HL-60 (cell line): ENCODE data around the gene ARFGEF2.
"Not testable (repeated sequence)": the region's sequence is repeated elsewhere in the genome, so short reads cannot be mapped to it uniquely, and the experiment has no call there.

Source experiments
- DNase-seq, 2 experiments: peaks; one replicate each; pipeline ENCODE4 v3.0.0-alpha.2; 2010 to 2020; ENCODE audit warnings: low read depth in 1 of 2, low spot score in 1 of 2
- H3K27ac ChIP-seq: fragments of 250-450 bp; sonication (Bioruptor Pico); replicated peaks from 2 replicates; pipeline ENCODE4 v1.5.1; 2020; ENCODE audit warnings: mild to moderate bottlenecking, moderate library complexity
- H3K27me3 ChIP-seq: fragments of 250-450 bp; sonication (Bioruptor Pico); 2 replicates; pipeline ENCODE4 v1.5.1; 2021; ENCODE audit warnings: mild to moderate bottlenecking, moderate library complexity; ENCODE audit not compliant: insufficient read depth, poor library complexity, severe bottlenecking
- H3K4me3 ChIP-seq: replicated peaks from 2 replicates; pipeline ENCODE4 v1.5.1; 2011; ENCODE audit warnings: mild to moderate bottlenecking, control low read depth, low read length; ENCODE audit not compliant: insufficient read depth
- GABPA ChIP-seq: IDR thresholded peaks from 2 replicates; pipeline ENCODE4 v1.6.1; 2012; ENCODE audit warnings: low read depth
- POLR2AphosphoS5 ChIP-seq: IDR thresholded peaks from 2 replicates; pipeline ENCODE4 v1.6.1; 2012; ENCODE audit warnings: low read depth
- SPI1 ChIP-seq: IDR thresholded peaks from 2 replicates; pipeline ENCODE4 v1.6.1; 2012; ENCODE audit warnings: low read depth, mild to moderate bottlenecking, borderline replicate concordance
- TF ChIP-seq, protein P1 (sequence below): IDR thresholded peaks from one replicate; pipeline ENCODE4 v1.5.1; 2011; ENCODE audit warnings: low read length, control low read depth, inconsistent platforms; ENCODE audit not compliant: insufficient read depth
- TF ChIP-seq, protein P2 (sequence below): IDR thresholded peaks from 2 replicates; pipeline ENCODE4 v1.6.1; 2012; ENCODE audit warnings: low read depth; ENCODE audit not compliant: insufficient replicate concordance

ARFGEF2 gene

DNA sequence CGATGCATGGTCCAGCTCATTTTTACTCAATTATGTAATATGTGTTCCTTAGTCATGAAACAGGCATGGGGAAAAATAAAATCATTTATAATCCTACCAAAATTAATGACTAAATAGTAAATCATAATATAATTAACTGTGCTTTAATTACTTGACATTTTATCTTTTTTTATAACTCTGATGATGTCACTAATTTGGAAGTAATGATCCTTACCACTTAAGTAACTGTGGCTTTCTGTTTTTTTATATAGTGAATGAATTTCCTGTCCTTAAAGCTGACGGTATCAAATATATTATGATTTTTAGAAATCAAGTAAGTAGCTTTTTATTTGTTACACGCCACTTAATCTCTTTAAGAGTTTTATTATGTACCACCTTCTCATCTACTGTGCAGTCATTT, 156.8 kb downstream of the ARFGEF2 start:
- DNase-seq: no peak
- no peaks in the 10 kb centered on the region for H3K27me3 ChIP-seq
- H3K27ac ChIP-seq: no peak overlapping the region
- H3K4me3 ChIP-seq: no peak overlapping the region
- TF ChIP-seq, protein P1, sequence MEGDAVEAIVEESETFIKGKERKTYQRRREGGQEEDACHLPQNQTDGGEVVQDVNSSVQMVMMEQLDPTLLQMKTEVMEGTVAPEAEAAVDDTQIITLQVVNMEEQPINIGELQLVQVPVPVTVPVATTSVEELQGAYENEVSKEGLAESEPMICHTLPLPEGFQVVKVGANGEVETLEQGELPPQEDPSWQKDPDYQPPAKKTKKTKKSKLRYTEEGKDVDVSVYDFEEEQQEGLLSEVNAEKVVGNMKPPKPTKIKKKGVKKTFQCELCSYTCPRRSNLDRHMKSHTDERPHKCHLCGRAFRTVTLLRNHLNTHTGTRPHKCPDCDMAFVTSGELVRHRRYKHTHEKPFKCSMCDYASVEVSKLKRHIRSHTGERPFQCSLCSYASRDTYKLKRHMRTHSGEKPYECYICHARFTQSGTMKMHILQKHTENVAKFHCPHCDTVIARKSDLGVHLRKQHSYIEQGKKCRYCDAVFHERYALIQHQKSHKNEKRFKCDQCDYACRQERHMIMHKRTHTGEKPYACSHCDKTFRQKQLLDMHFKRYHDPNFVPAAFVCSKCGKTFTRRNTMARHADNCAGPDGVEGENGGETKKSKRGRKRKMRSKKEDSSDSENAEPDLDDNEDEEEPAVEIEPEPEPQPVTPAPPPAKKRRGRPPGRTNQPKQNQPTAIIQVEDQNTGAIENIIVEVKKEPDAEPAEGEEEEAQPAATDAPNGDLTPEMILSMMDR: no peak
- TF ChIP-seq POLR2AphosphoS5 (no peak), SPI1 (no peak), GABPA (no peak)
- TF ChIP-seq, protein P2, sequence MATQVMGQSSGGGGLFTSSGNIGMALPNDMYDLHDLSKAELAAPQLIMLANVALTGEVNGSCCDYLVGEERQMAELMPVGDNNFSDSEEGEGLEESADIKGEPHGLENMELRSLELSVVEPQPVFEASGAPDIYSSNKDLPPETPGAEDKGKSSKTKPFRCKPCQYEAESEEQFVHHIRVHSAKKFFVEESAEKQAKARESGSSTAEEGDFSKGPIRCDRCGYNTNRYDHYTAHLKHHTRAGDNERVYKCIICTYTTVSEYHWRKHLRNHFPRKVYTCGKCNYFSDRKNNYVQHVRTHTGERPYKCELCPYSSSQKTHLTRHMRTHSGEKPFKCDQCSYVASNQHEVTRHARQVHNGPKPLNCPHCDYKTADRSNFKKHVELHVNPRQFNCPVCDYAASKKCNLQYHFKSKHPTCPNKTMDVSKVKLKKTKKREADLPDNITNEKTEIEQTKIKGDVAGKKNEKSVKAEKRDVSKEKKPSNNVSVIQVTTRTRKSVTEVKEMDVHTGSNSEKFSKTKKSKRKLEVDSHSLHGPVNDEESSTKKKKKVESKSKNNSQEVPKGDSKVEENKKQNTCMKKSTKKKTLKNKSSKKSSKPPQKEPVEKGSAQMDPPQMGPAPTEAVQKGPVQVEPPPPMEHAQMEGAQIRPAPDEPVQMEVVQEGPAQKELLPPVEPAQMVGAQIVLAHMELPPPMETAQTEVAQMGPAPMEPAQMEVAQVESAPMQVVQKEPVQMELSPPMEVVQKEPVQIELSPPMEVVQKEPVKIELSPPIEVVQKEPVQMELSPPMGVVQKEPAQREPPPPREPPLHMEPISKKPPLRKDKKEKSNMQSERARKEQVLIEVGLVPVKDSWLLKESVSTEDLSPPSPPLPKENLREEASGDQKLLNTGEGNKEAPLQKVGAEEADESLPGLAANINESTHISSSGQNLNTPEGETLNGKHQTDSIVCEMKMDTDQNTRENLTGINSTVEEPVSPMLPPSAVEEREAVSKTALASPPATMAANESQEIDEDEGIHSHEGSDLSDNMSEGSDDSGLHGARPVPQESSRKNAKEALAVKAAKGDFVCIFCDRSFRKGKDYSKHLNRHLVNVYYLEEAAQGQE: no peak

DNA sequence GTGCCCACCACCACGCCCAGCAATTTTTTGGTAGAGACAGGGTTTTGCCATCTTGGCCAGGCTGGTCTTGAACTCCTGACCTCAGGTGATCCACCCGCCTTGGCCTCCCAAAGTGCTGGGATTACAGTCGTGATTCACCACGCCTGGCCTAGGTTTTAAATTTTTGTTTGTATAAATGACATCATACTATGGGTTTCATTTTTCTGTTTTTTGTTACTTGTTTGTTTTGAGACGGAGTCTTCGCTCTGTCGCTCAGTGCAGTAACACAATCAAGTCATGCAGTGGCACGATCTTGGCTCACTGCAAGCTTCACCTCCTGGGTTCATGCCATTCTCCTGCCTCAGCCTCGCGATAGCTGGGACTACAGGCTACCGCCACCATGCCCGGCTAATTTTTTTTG, 160.8 kb downstream of the ARFGEF2 start:
- H3K27ac ChIP-seq, H3K27me3 ChIP-seq, H3K4me3 ChIP-seq, DNase-seq: not testable (repeated sequence)
